ENCODE results near the gene NELL2.
"Not testable (repeated sequence)": the region's sequence is repeated elsewhere in the genome, so short reads cannot be mapped to it uniquely, and the experiment has no call there.

NELL2 gene

DNA sequence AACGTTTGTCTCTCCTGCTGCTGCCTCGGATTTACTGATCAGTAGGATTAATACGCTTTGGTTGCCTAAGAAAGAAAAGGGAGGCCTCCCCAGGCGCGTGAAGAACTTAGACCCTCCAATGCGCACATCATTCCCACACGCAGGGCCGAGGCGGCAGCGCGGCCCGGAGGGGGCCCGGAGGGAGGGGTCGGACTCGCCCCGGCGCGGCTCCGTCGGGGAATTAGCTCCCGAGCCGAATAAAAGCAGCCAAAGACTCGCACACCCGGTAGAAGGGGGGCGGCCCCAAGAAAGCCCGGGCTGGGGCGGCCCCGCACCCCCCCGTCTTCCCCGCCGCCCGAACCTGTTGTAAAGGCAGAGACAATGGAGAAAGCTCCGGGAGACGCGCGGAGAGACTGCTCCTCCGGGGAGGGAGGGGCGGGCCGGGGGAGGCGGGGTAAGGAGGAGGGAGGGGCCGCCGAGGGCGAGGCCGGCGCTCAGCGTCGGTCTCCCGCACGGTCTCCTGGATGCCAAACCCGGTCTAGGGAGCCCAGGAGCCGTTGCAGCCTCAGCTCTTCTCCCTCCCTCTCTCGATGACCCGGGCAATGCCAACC lies at the start of gene NELL2:
TSS of gene NELL2 (minus strand) at position 362 of the 590 bp plus-strand sequence. CDS start 446 bp downstream, outside the sequence.
- DNase-seq (ENCODE audit: low read depth, low spot score), result no peak
- H3K27ac ChIP-seq, result no peak within 1 kb of the TSS
- H3K9ac ChIP-seq (ENCODE audit: insufficient read length), result peak within 1 kb of the TSS; percentile 74
- TF ChIP-seq POLR2AphosphoS5 (IDR thresholded peaks at IDR 0.05; ENCODE audit: borderline replicate concordance, low read depth, low read length), result no peak
- H3K36me3 ChIP-seq (ENCODE audit: insufficient read depth, low read length), result no peaks in the 10 kb centered on the region
- H3K9me3 ChIP-seq (ENCODE audit: low read depth, low read length), result no peaks in the 10 kb centered on the region
- peak within 1 kb of the TSS; percentile 80 for H3K4me3 ChIP-seq

DNA sequence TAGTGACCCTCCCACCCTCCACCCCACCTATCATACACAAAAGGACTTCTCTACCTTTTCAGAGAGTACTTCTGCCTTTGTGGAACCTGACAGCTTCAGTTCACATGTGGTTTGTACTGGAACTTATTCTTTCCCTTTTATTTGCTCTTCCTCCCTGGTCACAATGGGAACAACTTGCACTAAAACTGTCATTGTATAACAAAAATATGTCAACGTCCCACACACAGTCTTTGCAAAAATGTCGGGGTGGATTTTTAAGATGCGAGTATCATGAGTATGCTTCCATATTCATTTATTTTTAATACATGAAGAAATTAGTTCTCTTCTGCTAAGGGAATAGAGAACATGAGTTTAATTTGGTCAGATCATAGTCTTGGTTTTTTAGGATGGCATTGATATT lies 45.6 kb upstream of the NELL2 start:
- no peak overlapping the region for H3K9ac ChIP-seq (ENCODE audit: insufficient read length)
- H3K27ac ChIP-seq, result no peak overlapping the region
- H3K4me3 ChIP-seq, result no peak overlapping the region
- TF ChIP-seq EZH2 (IDR thresholded peaks at IDR 0.05), result no peak
- no peak for TF ChIP-seq FOXP2 (optimal IDR thresholded peaks at IDR 0.05; ENCODE audit: control extremely low read depth, extremely low read length, insufficient read depth)
- no peak for TF ChIP-seq POLR2AphosphoS5 (IDR thresholded peaks at IDR 0.05; ENCODE audit: borderline replicate concordance, low read depth, low read length)
- H3K36me3 ChIP-seq (ENCODE audit: insufficient read depth, low read length), result no peaks in the 10 kb centered on the region
- no peaks in the 10 kb centered on the region for H3K9me3 ChIP-seq (ENCODE audit: low read depth, low read length)
- no peak for DNase-seq (ENCODE audit: low read depth, low spot score)

DNA sequence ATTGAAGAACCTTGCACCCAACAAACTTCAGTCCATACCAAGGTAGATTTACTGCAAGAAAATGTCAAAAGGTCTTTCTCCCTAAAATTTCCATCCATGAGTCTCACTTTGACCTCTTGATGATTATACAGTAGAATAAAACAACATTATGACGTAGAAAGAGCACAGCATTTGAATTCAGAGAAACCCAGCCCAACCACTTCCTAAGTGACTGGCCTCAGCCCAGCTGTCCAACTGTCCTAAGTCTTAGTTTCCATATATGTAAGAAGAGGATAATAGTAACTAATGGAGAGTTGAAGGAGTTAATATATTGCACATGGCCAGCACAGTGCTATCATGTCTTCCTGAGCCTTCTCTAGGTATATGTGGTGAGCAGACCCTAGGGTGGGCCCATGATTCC lies 41.0 kb upstream of the NELL2 start:
- TF ChIP-seq FOXP2 (optimal IDR thresholded peaks at IDR 0.05; ENCODE audit: control extremely low read depth, extremely low read length, insufficient read depth) (no peak), POLR2AphosphoS5 (IDR thresholded peaks at IDR 0.05; ENCODE audit: borderline replicate concordance, low read depth, low read length) (no peak), EZH2 (IDR thresholded peaks at IDR 0.05) (no peak)
- no peak for DNase-seq (ENCODE audit: low read depth, low spot score)
- no peaks in the 10 kb centered on the region for H3K9me3 ChIP-seq (ENCODE audit: low read depth, low read length)
- no peak overlapping the region for H3K27ac ChIP-seq
- no peak overlapping the region for H3K4me3 ChIP-seq
- no peak overlapping the region for H3K9ac ChIP-seq (ENCODE audit: insufficient read length)
- no peaks in the 10 kb centered on the region for H3K36me3 ChIP-seq (ENCODE audit: insufficient read depth, low read length)

GRCh38 chr12:44915958-44916357 lies 39.8 kb upstream of the NELL2 start:
- Histone ChIP-seq H3K4me3 (no peak overlapping the region), H3K36me3 (ENCODE audit: insufficient read depth, low read length) (no peaks in the 10 kb centered on the region), H3K27ac (no peak overlapping the region), H3K9me3 (ENCODE audit: low read depth, low read length) (no peaks in the 10 kb centered on the region), H3K9ac (ENCODE audit: insufficient read length) (no peak overlapping the region)
- TF ChIP-seq EZH2 (IDR thresholded peaks at IDR 0.05), result no peak
- no peak for TF ChIP-seq FOXP2 (optimal IDR thresholded peaks at IDR 0.05; ENCODE audit: control extremely low read depth, extremely low read length, insufficient read depth)
- no peak for TF ChIP-seq POLR2AphosphoS5 (IDR thresholded peaks at IDR 0.05; ENCODE audit: borderline replicate concordance, low read depth, low read length)
- DNase-seq (ENCODE audit: low read depth, low spot score), result no peak

DNA sequence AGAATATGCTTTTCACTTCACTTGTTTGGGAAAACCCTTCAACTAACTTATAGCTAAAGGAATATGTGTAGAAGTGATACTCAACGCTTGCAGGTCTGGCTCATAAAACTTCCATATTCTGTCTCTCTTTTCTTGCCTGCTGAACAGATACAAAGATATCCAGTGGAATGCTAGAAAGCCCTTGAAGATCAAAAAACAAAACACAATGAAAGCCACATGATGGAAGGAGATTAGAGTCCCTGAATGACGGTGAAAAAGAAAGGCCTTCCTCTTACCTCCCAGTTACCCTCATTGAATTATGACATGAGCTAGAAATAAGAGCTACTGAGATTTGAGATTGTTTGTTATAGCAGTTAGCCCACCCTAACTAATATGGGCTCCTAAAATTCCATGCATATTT lies 28.2 kb upstream of the NELL2 start:
- TF ChIP-seq FOXP2 (optimal IDR thresholded peaks at IDR 0.05; ENCODE audit: control extremely low read depth, extremely low read length, insufficient read depth) (no peak), POLR2AphosphoS5 (IDR thresholded peaks at IDR 0.05; ENCODE audit: borderline replicate concordance, low read depth, low read length) (no peak), EZH2 (IDR thresholded peaks at IDR 0.05) (no peak)
- Histone ChIP-seq H3K36me3 (ENCODE audit: insufficient read depth, low read length) (no peaks in the 10 kb centered on the region), H3K27ac (no peak overlapping the region), H3K4me3 (no peak overlapping the region), H3K9ac (ENCODE audit: insufficient read length) (no peak overlapping the region), H3K9me3 (ENCODE audit: low read depth, low read length) (no peaks in the 10 kb centered on the region)
- DNase-seq (ENCODE audit: low read depth, low spot score), result no peak

GRCh38 chr12:44898108-44898507 lies 22.0 kb upstream of the NELL2 start:
- H3K9me3 ChIP-seq (ENCODE audit: low read depth, low read length); H3K9ac ChIP-seq (ENCODE audit: insufficient read length); H3K27ac ChIP-seq; DNase-seq (ENCODE audit: low read depth, low spot score); H3K36me3 ChIP-seq (ENCODE audit: insufficient read depth, low read length); H3K4me3 ChIP-seq: not testable (repeated sequence)

DNA sequence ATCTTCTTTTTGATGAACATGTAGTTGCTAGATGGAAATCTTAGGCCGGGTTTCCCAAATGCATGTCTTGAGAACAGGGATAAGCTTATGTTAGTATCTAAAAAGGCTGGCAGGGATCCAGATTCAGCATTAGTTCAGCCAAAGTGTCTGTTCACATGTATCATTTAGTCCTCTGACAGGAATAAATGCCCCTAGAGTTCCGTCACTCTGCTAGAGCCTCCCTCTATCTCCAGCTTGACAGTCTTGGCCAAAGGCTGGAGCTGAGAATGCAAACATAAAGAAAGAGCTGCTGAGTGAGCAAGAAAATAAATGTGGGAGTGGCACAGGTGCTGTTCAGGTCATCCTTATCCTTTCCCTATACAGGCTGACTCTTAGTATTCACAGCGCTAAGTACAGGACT lies 13.8 kb upstream of the NELL2 start:
- TF ChIP-seq EZH2 (IDR thresholded peaks at IDR 0.05) (no peak), FOXP2 (optimal IDR thresholded peaks at IDR 0.05; ENCODE audit: control extremely low read depth, extremely low read length, insufficient read depth) (no peak), POLR2AphosphoS5 (IDR thresholded peaks at IDR 0.05; ENCODE audit: borderline replicate concordance, low read depth, low read length) (no peak)
- Histone ChIP-seq H3K27ac (no peak overlapping the region), H3K4me3 (no peak overlapping the region), H3K36me3 (ENCODE audit: insufficient read depth, low read length) (no peaks in the 10 kb centered on the region), H3K9me3 (ENCODE audit: low read depth, low read length) (no peaks in the 10 kb centered on the region), H3K9ac (ENCODE audit: insufficient read length) (no peak overlapping the region)
- DNase-seq (ENCODE audit: low read depth, low spot score), result no peak

DNA sequence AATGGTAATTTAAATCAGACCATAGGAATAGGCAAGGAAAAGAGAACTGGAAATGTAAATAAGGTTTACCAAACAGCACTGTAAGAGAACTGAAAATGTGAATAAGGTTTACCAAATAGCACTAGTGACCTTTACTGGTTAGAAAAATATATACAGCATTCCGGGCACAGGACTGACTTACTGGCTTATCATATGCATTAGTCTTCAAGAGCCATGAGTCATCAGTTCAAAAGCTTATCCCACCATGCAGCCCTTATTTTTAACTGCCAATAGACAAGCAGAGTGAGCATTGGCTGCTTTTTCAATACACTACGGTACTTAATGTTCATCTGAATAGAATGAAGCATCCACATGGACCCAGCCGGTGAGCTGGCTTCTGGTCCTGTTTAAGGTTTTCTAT lies 13.0 kb upstream of the NELL2 start:
- H3K9ac ChIP-seq (ENCODE audit: insufficient read length), result no peak overlapping the region
- H3K36me3 ChIP-seq (ENCODE audit: insufficient read depth, low read length), result peaks cover 6% of the 10 kb centered on the region; the same call in 1 of the 2 replicates
- H3K27ac ChIP-seq, result no peak overlapping the region
- H3K4me3 ChIP-seq, result no peak overlapping the region
- TF ChIP-seq FOXP2 (optimal IDR thresholded peaks at IDR 0.05; ENCODE audit: control extremely low read depth, extremely low read length, insufficient read depth) (no peak), EZH2 (IDR thresholded peaks at IDR 0.05) (no peak), POLR2AphosphoS5 (IDR thresholded peaks at IDR 0.05; ENCODE audit: borderline replicate concordance, low read depth, low read length) (no peak)
- DNase-seq (ENCODE audit: low read depth, low spot score), result no peak
- H3K9me3 ChIP-seq (ENCODE audit: low read depth, low read length), result no peaks in the 10 kb centered on the region; the same call in 1 of the 2 replicates

DNA sequence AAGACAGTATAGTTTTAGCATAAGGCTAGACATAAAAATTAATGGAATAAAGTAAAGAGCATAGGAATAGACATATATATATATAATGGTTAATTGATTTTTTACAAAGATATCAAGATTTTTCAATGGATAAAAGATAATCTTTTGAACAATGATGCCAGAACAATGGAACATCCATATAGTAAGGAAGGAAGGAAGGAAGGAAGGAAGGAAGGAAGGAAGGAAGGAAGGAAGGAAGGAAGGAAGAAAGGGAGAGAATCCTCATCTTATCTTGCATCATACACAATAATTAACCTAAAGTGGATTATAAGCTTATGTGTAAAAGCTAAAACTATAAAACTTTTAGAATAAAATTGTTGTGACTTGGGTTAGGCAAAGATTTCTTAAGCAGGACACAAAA lies 9.8 kb upstream of the NELL2 start:
- H3K27ac ChIP-seq, result peak overlapping the region; percentile 98
- TF ChIP-seq POLR2AphosphoS5 (IDR thresholded peaks at IDR 0.05; ENCODE audit: borderline replicate concordance, low read depth, low read length), result peak; percentile 62; the same call in 1 of the 2 replicates
- no peak for TF ChIP-seq FOXP2 (optimal IDR thresholded peaks at IDR 0.05; ENCODE audit: control extremely low read depth, extremely low read length, insufficient read depth)
- TF ChIP-seq EZH2 (IDR thresholded peaks at IDR 0.05), result no peak
- DNase-seq (ENCODE audit: low read depth, low spot score), result peak; percentile 87
- H3K4me3 ChIP-seq, result no peak overlapping the region
- H3K9ac ChIP-seq (ENCODE audit: insufficient read length), result no peak overlapping the region
- H3K9me3 ChIP-seq (ENCODE audit: low read depth, low read length), result no peaks in the 10 kb centered on the region; the same call in 1 of the 2 replicates
- peaks cover 11% of the 10 kb centered on the region; the same call in 1 of the 2 replicates for H3K36me3 ChIP-seq (ENCODE audit: insufficient read depth, low read length)

Measured in SK-N-MC (cell line).